IPS-20b (cell line): ENCODE measurements around the gene MAP7D2.

Experiments used
- H3K27ac ChIP-seq: one replicate; pipeline ENCODE4 v1.5.1; 2013; ENCODE audit warnings: low read length
- H3K27me3 ChIP-seq: 2 replicates; pipeline ENCODE4 v1.6.1; 2013; ENCODE audit warnings: mild to moderate bottlenecking, low read length, inconsistent platforms; ENCODE audit not compliant: insufficient read depth
- H3K36me3 ChIP-seq: 2 replicates; pipeline ENCODE4 v1.6.1; 2013; ENCODE audit warnings: low read depth, mild to moderate bottlenecking, inconsistent platforms, low read length, moderate library complexity; ENCODE audit not compliant: insufficient read depth
- H3K4me1 ChIP-seq: 2 replicates; pipeline ENCODE4 v1.6.1; 2013; ENCODE audit warnings: mild to moderate bottlenecking, control low read depth, inconsistent platforms, low read length, moderate library complexity; ENCODE audit not compliant: insufficient read depth
- H3K4me3 ChIP-seq: 2 replicates; pipeline ENCODE4 v1.5.1; 2013; ENCODE audit warnings: mild to moderate bottlenecking, low read length, inconsistent platforms
- H3K9ac ChIP-seq: 2 replicates; pipeline ENCODE4 v1.6.1; 2013; ENCODE audit warnings: low read depth, mild to moderate bottlenecking, inconsistent platforms, low read length, moderate library complexity
- H3K9me3 ChIP-seq: 2 replicates; pipeline ENCODE4 v1.6.1; 2013; ENCODE audit warnings: mild to moderate bottlenecking, low read depth, low read length, inconsistent platforms; ENCODE audit not compliant: insufficient read depth

MAP7D2 gene

GRCh38 chrX:20028588-20028987 lies 88.1 kb downstream of the MAP7D2 start:
- Histone ChIP-seq H3K27me3 (no peaks in the 10 kb centered on the region), H3K9ac (no peak overlapping the region), H3K9me3 (no peaks in the 10 kb centered on the region), H3K36me3 (no peaks in the 10 kb centered on the region), H3K4me3 (no peak overlapping the region), H3K27ac (no peak overlapping the region), H3K4me1 (no peaks in the 10 kb centered on the region)

DNA sequence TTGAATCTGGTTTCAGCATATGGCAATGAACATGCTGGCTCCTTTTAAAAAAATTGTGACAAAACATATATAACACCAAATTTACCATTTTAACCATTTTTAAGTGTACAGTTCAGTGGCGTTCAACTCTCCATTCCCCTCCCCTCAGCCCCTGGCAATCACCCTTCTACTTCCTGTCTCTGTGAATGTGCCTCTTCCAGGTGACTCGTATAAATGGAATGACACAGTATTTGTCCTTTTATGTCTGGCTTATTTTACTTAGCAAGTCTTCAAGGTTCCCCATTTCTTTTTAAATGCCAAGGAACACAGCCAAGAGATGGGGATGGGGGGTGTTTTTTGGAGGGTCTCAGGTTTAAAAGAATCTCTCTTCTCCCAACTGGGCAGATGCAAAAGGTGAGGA lies 90.4 kb downstream of the MAP7D2 start:
- H3K4me3 ChIP-seq = no peak overlapping the region
- no peaks in the 10 kb centered on the region for H3K27me3 ChIP-seq
- H3K36me3 ChIP-seq = no peaks in the 10 kb centered on the region
- no peaks in the 10 kb centered on the region for H3K4me1 ChIP-seq
- H3K9ac ChIP-seq = no peak overlapping the region
- no peak overlapping the region for H3K27ac ChIP-seq
- no peaks in the 10 kb centered on the region for H3K9me3 ChIP-seq

GRCh38 chrX:20019672-20020365 lies 96.9 kb downstream of the MAP7D2 start:
- H3K27ac ChIP-seq = no peak overlapping the region
- no peaks in the 10 kb centered on the region for H3K27me3 ChIP-seq
- no peaks in the 10 kb centered on the region for H3K36me3 ChIP-seq
- H3K4me1 ChIP-seq = no peaks in the 10 kb centered on the region
- no peak overlapping the region for H3K4me3 ChIP-seq
- H3K9ac ChIP-seq = no peak overlapping the region
- H3K9me3 ChIP-seq = no peaks in the 10 kb centered on the region

DNA sequence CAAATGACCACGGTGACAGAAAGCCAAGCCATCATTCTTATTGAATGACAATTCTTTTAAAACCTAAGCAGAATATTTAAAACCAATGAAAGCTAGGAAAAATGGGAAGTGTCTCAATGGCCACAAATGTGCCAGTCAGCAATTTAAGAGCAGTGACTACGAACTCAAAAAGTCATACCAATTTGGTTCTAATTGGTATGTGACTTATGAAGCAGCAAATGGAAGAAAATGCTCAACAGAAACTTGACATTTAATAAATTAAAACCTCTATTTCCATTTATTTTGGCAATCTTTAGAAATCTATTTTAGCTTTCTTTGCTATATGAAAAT lies 100.1 kb downstream of the MAP7D2 start:
- H3K36me3 ChIP-seq = no peaks in the 10 kb centered on the region
- H3K4me1 ChIP-seq = no peaks in the 10 kb centered on the region
- H3K9me3 ChIP-seq = no peaks in the 10 kb centered on the region
- H3K27me3 ChIP-seq = no peaks in the 10 kb centered on the region
- H3K27ac ChIP-seq = no peak overlapping the region
- H3K4me3 ChIP-seq = no peak overlapping the region
- no peak overlapping the region for H3K9ac ChIP-seq

DNA sequence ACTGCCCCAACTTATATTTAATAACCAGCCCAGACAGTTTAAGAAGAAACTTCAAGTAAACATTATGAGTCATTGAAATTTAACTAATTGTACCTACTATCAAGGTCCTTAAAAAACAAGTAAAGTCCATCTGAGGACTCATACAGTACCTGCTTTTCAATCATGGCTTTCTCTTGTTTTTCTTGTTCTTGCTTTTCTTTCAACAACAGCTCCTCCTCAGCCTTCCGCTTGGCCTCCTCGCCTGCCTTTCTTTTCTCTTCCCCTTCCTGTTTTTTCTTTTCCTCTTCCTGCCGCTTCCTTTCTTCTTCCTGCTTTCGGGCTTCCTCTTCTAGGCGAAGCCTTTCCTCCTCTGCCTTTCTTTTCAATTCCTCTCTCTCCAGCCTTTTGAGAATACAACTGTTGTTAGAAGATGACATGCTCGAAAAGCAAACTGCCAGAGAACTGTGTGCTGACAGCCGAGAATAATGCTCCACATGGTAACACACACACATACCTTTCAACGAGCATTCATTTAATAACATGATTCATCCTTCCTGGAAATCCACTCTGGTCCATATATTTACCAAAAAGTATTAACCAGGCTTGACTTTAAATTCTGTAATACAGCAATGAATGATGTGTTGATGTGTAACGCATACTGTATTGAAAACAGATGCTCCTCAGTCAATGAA lies 100.6 kb downstream of the MAP7D2 start:
- H3K36me3 ChIP-seq = no peaks in the 10 kb centered on the region
- no peak overlapping the region for H3K9ac ChIP-seq
- no peak overlapping the region for H3K4me3 ChIP-seq
- H3K9me3 ChIP-seq = no peaks in the 10 kb centered on the region
- H3K27me3 ChIP-seq = no peaks in the 10 kb centered on the region
- H3K4me1 ChIP-seq = no peaks in the 10 kb centered on the region
- no peak overlapping the region for H3K27ac ChIP-seq

GRCh38 chrX:20015422-20015821 lies 101.3 kb downstream of the MAP7D2 start:
- no peaks in the 10 kb centered on the region for H3K9me3 ChIP-seq
- H3K4me3 ChIP-seq = no peak overlapping the region
- H3K9ac ChIP-seq = no peak overlapping the region
- H3K27me3 ChIP-seq = no peaks in the 10 kb centered on the region
- no peak overlapping the region for H3K27ac ChIP-seq
- H3K4me1 ChIP-seq = no peaks in the 10 kb centered on the region
- no peaks in the 10 kb centered on the region for H3K36me3 ChIP-seq

DNA sequence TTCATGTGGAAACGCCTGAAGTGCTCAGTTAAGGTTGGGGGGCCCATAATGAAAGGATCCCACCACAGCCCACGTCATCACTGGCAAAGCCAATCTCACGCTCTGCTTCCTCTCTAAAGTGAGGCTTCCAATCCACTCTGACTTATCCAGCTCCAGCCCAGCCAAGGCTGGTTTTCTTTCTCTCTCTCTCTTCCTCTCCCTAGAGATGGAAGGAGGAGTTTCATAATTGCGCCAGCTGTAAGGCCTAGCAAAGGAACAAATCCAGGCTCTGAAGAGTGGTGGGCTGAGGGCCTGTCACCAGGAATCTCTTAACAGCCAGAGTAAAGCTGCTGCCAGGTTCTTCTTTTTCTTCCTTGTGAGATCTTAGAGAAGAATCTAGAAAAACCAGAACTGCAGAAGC lies 105.1 kb downstream of the MAP7D2 start:
- H3K36me3 ChIP-seq = no peaks in the 10 kb centered on the region
- H3K4me1 ChIP-seq = no peaks in the 10 kb centered on the region
- no peaks in the 10 kb centered on the region for H3K9me3 ChIP-seq
- no peaks in the 10 kb centered on the region for H3K27me3 ChIP-seq
- no peak overlapping the region for H3K27ac ChIP-seq
- H3K4me3 ChIP-seq = no peak overlapping the region
- no peak overlapping the region for H3K9ac ChIP-seq

- Histone ChIP-seq H3K9ac (no peak overlapping the region), H3K36me3 (no peaks in the 10 kb centered on the region), H3K27ac (no peak overlapping the region), H3K4me3 (no peak overlapping the region), H3K27me3 (no peaks in the 10 kb centered on the region), H3K4me1 (no peaks in the 10 kb centered on the region), H3K9me3 (no peaks in the 10 kb centered on the region)
These were observed 108.6 kb downstream of the MAP7D2 start for GRCh38 chrX:20007962-20008622.

- Histone ChIP-seq H3K9me3 (no peaks in the 10 kb centered on the region), H3K36me3 (no peaks in the 10 kb centered on the region), H3K27ac (no peak overlapping the region), H3K27me3 (no peaks in the 10 kb centered on the region), H3K4me1 (no peaks in the 10 kb centered on the region), H3K9ac (no peak overlapping the region), H3K4me3 (no peak overlapping the region)
These were observed 110.8 kb downstream of the MAP7D2 start for GRCh38 chrX:20005883-20006282.

GRCh38 chrX:20001588-20001987 lies 115.1 kb downstream of the MAP7D2 start:
- Histone ChIP-seq H3K27me3 (no peaks in the 10 kb centered on the region), H3K36me3 (no peaks in the 10 kb centered on the region), H3K9ac (no peak overlapping the region), H3K4me1 (no peaks in the 10 kb centered on the region), H3K9me3 (no peaks in the 10 kb centered on the region), H3K4me3 (no peak overlapping the region), H3K27ac (no peak overlapping the region)

- peak overlapping the region; percentile 29; the same call in 1 of the 2 replicates for H3K4me3 ChIP-seq
- H3K27me3 ChIP-seq = no peaks in the 10 kb centered on the region
- H3K9ac ChIP-seq = no peak overlapping the region
- no peaks in the 10 kb centered on the region for H3K36me3 ChIP-seq
- no peaks in the 10 kb centered on the region for H3K9me3 ChIP-seq
- H3K4me1 ChIP-seq = no peaks in the 10 kb centered on the region
- H3K27ac ChIP-seq = no peak overlapping the region
These were observed 125.4 kb downstream of the MAP7D2 start for GRCh38 chrX:19991350-19991718.
